SK-N-SH (cell line): ENCODE results near the gene FAM219B. TPM values are rescaled to one million over a fixed set of nuclear protein-coding genes. Genes with fewer than 3 reads are reported as not detected.

Source experiments
- CTCF ChIA-PET: fragments of 300-600, 350-600 bp; formaldehyde crosslinking; extraction: SDS; loops from one replicate; lab custom pipeline; 2021; lab: Yijun Ruan, JAX
- POLR2A ChIA-PET: fragments of 350-600 bp; sonication (Branson Sonifier 250); formaldehyde crosslinking; extraction: SDS; loops from one replicate; lab custom pipeline; 2020; ENCODE audit warnings: antibody characterized with exemption, inconsistent platforms; lab: Yijun Ruan, JAX
- DNase-seq: peaks from one replicate; pipeline ENCODE4 v3.0.0; 2012
- H2AFZ ChIP-seq: fragments of 200-600 bp; sonication (generic); 2 replicates; pipeline ENCODE4 v1.8.1; 2016; ENCODE audit warnings: antibody characterized with exemption, mild to moderate bottlenecking, low read depth
- H3F3A ChIP-seq: fragments of 200-600 bp; sonication (generic); replicated peaks from 2 replicates; pipeline ENCODE3; 2016; ENCODE audit warnings: antibody characterized with exemption, mild to moderate bottlenecking; ENCODE audit not compliant: insufficient read depth
- H3K27ac ChIP-seq, 2 experiments: fragments of 200-500 bp in 1 of 2; fragments of 200-600 bp in 1 of 2; sonication (Bioruptor generic) in 1 of 2; sonication (generic), shearing (Covaris generic) in 1 of 2; 2 replicates each; pipeline versions ENCODE4 v1.5.1 to v1.6.1; 2014 to 2016; ENCODE audit warnings: low read depth in 2 of 2, inconsistent platforms in 1 of 2, low read length in 1 of 2, mild to moderate bottlenecking in 1 of 2, mixed read lengths in 1 of 2
- H3K27me3 ChIP-seq: fragments of 200-600 bp; sonication (generic), shearing (Covaris generic); 2 replicates; pipeline ENCODE4 v1.6.1; 2016; ENCODE audit warnings: mixed run types; ENCODE audit not compliant: insufficient read depth
- H3K36me3 ChIP-seq, 2 experiments: fragments of 200-500 bp in 1 of 2; fragments of 200-600 bp in 1 of 2; sonication (Bioruptor generic) in 1 of 2; sonication (generic) in 1 of 2; replicated peaks in 1 of 2; 2 replicates each; pipeline versions ENCODE3 to v1.5.1; 2014 to 2016; ENCODE audit warnings: low read length in 1 of 2, mild to moderate bottlenecking in 1 of 2; ENCODE audit not compliant: insufficient read depth in 2 of 2, control insufficient read depth in 1 of 2
- H3K4me1 ChIP-seq, 2 experiments: fragments of 200-500 bp in 1 of 2; fragments of 200-600 bp in 1 of 2; sonication (Bioruptor generic) in 1 of 2; sonication (generic), shearing (Covaris generic) in 1 of 2; 2 replicates each; pipeline versions ENCODE4 v1.5.1 to v1.6.1; 2014 to 2016; ENCODE audit warnings: low read depth in 1 of 2, low read length in 1 of 2, mixed run types in 1 of 2; ENCODE audit not compliant: insufficient read depth in 2 of 2, control insufficient read depth in 1 of 2
- H3K4me2 ChIP-seq: fragments of 200-600 bp; sonication (generic), shearing (Covaris generic); 2 replicates; pipeline ENCODE4 v1.6.1; 2017; ENCODE audit warnings: mixed run types
- H3K4me3 ChIP-seq, 2 experiments: fragments of 200-500 bp in 1 of 2; fragments of 200-600 bp in 1 of 2; sonication (Bioruptor generic) in 1 of 2; sonication (generic), shearing (Covaris generic) in 1 of 2; 2 replicates each; pipeline versions ENCODE4 v1.5.1 to v1.8.1; 2014 to 2016; ENCODE audit warnings: low read depth in 2 of 2, inconsistent platforms in 1 of 2, low read length in 1 of 2, mild to moderate bottlenecking in 1 of 2, mixed read lengths in 1 of 2, moderate library complexity in 1 of 2
- H3K79me2 ChIP-seq: fragments of 200-600 bp; sonication (generic); 2 replicates; pipeline ENCODE4 v1.8.1; 2017; ENCODE audit warnings: mild to moderate bottlenecking; ENCODE audit not compliant: insufficient read depth
- H3K9ac ChIP-seq: fragments of 200-600 bp; sonication (generic); 2 replicates; pipeline ENCODE4 v1.6.1; 2017; ENCODE audit warnings: mixed run types
- H3K9me2 ChIP-seq: fragments of 200-600 bp; sonication (generic); 2 replicates; pipeline ENCODE4 v1.6.1; 2017; ENCODE audit warnings: mixed run types
- H3K9me3 ChIP-seq: fragments of 200-600 bp; sonication (generic); 2 replicates; pipeline ENCODE4 v1.6.1; 2017; ENCODE audit warnings: mixed run types, mild to moderate bottlenecking, moderate library complexity
- H4K20me1 ChIP-seq: fragments of 200-600 bp; sonication (generic); 2 replicates; pipeline ENCODE4 v1.6.1; 2017; ENCODE audit warnings: mild to moderate bottlenecking, mixed run types; ENCODE audit not compliant: insufficient read depth
- CHD2 ChIP-seq: fragments of 150-350 bp; IDR thresholded peaks from 2 replicates; pipeline ENCODE4 v1.6.1; 2018; ENCODE audit warnings: low read length; ENCODE audit not compliant: partially characterized antibody
- CTCF ChIP-seq: fragments of 200-600 bp; sonication (generic); IDR thresholded peaks from 2 replicates; pipeline ENCODE4 v1.6.1; 2017; ENCODE audit warnings: antibody characterized with exemption, mild to moderate bottlenecking, moderate library complexity
- ELF1 ChIP-seq: IDR thresholded peaks from 2 replicates; pipeline ENCODE4 v1.4.0; 2012
- FOXM1 ChIP-seq: IDR thresholded peaks from 2 replicates; pipeline ENCODE4 v1.4.0; 2012; ENCODE audit warnings: low read depth, mild to moderate bottlenecking
- JUND ChIP-seq: IDR thresholded peaks from 2 replicates; pipeline ENCODE4 v1.4.0; 2012
- MXI1 ChIP-seq: IDR thresholded peaks from 2 replicates; pipeline ENCODE4 v1.6.1; 2012; ENCODE audit warnings: mild to moderate bottlenecking, low read depth, low read length, improper control_type of control experiment
- NFIC ChIP-seq: IDR thresholded peaks from 2 replicates; pipeline ENCODE4 v1.4.0; 2012; ENCODE audit warnings: borderline replicate concordance
- POLR2AphosphoS5 ChIP-seq: IDR thresholded peaks from 2 replicates; pipeline ENCODE4 v1.6.1; 2012; ENCODE audit warnings: low read depth, low read length
- REST ChIP-seq: IDR thresholded peaks from 2 replicates; pipeline ENCODE4 v1.6.1; 2012; ENCODE audit warnings: mild to moderate bottlenecking, low read depth, low read length, moderate library complexity
- RFX5 ChIP-seq: IDR thresholded peaks from 2 replicates; pipeline ENCODE4 v1.6.1; 2012; ENCODE audit warnings: mild to moderate bottlenecking, improper control_type of control experiment, low read length
- RXRA ChIP-seq: IDR thresholded peaks from 2 replicates; pipeline ENCODE4 v1.4.0; 2012; ENCODE audit warnings: low read depth, mild to moderate bottlenecking, borderline replicate concordance
- SIN3A ChIP-seq: IDR thresholded peaks from 2 replicates; pipeline ENCODE4 v1.6.1; 2012; ENCODE audit warnings: low read depth, mild to moderate bottlenecking, low read length, moderate library complexity, borderline replicate concordance
- TAF1 ChIP-seq: IDR thresholded peaks from 2 replicates; pipeline ENCODE4 v1.6.1; 2012; ENCODE audit warnings: low read depth, mild to moderate bottlenecking, low read length, moderate library complexity, borderline replicate concordance
- TCF12 ChIP-seq: IDR thresholded peaks from 2 replicates; pipeline ENCODE4 v1.4.0; 2012
- TEAD4 ChIP-seq: IDR thresholded peaks from 2 replicates; pipeline ENCODE4 v1.4.0; 2012; ENCODE audit warnings: mild to moderate bottlenecking, borderline replicate concordance; ENCODE audit not compliant: insufficient read depth
- USF2 ChIP-seq: fragments of 150-350 bp; IDR thresholded peaks from 2 replicates; pipeline ENCODE4 v1.6.1; 2017; ENCODE audit warnings: antibody characterized with exemption, low read length, low read depth, borderline replicate concordance
- WGBS: methylation state at CpG from one replicate; pipeline ENCODE4 v1.1.6; 2017; ENCODE audit warnings: low lambda C conversion rate; 5-methylcytosine and 5-hydroxymethylcytosine counted together
- polyA plus RNA-seq, 3 experiments: library from polyadenylated mRNA; depleted of rRNA; stranded (reverse); fragments of >200 nt; gene quantifications; 2 replicates each; pipeline ENCODE4 v1.2.3, GENCODE V29; 2012
- TF ChIP-seq, protein P1 (sequence below): IDR thresholded peaks from 2 replicates; pipeline ENCODE4 v1.4.0; 2012; ENCODE audit warnings: low read depth, borderline replicate concordance
- TF ChIP-seq, protein P2 (sequence below): IDR thresholded peaks from 2 replicates; pipeline ENCODE4; 2012
- TF ChIP-seq, protein P3 (sequence below): IDR thresholded peaks from 2 replicates; pipeline ENCODE4 v1.4.0; 2012; ENCODE audit warnings: low read depth

The FAM219B gene
- polyA plus RNA-seq, 1 of the 3 experiments (the other 2 are of a cell fraction) = 53.0 TPM

- no peak overlapping the region for H2AFZ ChIP-seq
- no peak overlapping the region for H3K9ac ChIP-seq
- POLR2A ChIA-PET = no interaction called here
- no peak overlapping the region for H3K27ac ChIP-seq
- no peak overlapping the region for H3K4me2 ChIP-seq
- H3K9me3 ChIP-seq = no peaks in the 10 kb centered on the region
- H3K4me3 ChIP-seq = no peak overlapping the region
- DNase-seq = no peak
- peaks cover 7 to 8% of the 10 kb centered on the region in 2 experiments for H3K36me3 ChIP-seq
- H4K20me1 ChIP-seq = peaks cover 47% of the 10 kb centered on the region
- H3F3A ChIP-seq = peaks cover 9% of the 10 kb centered on the region
- H3K9me2 ChIP-seq = no peaks in the 10 kb centered on the region
- CTCF ChIA-PET = interaction anchor here (1.6 kb wide), 1 partner anchor 14 kb away, joined by 3 read pairs; no protein-coding TSS in a partner anchor
- peaks cover 93% of the 10 kb centered on the region for H3K79me2 ChIP-seq
- H3K27me3 ChIP-seq = no peaks in the 10 kb centered on the region
- 92% methylated on average over 2 of the region's 2 CpGs for WGBS
- H3K4me1 ChIP-seq = peaks cover 6 to 20% of the 10 kb centered on the region in 2 experiments; a peak in 3 of 4 replicates
- no peak for TF ChIP-seq ELF1
- no peak for TF ChIP-seq SIN3A
- no peak for TF ChIP-seq NFIC
- TF ChIP-seq TEAD4 = no peak
- TF ChIP-seq, protein P1, sequence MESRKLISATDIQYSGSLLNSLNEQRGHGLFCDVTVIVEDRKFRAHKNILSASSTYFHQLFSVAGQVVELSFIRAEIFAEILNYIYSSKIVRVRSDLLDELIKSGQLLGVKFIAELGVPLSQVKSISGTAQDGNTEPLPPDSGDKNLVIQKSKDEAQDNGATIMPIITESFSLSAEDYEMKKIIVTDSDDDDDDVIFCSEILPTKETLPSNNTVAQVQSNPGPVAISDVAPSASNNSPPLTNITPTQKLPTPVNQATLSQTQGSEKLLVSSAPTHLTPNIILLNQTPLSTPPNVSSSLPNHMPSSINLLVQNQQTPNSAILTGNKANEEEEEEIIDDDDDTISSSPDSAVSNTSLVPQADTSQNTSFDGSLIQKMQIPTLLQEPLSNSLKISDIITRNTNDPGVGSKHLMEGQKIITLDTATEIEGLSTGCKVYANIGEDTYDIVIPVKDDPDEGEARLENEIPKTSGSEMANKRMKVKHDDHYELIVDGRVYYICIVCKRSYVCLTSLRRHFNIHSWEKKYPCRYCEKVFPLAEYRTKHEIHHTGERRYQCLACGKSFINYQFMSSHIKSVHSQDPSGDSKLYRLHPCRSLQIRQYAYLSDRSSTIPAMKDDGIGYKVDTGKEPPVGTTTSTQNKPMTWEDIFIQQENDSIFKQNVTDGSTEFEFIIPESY = no peak
- TF ChIP-seq RFX5 = no peak
- TF ChIP-seq, protein P2, sequence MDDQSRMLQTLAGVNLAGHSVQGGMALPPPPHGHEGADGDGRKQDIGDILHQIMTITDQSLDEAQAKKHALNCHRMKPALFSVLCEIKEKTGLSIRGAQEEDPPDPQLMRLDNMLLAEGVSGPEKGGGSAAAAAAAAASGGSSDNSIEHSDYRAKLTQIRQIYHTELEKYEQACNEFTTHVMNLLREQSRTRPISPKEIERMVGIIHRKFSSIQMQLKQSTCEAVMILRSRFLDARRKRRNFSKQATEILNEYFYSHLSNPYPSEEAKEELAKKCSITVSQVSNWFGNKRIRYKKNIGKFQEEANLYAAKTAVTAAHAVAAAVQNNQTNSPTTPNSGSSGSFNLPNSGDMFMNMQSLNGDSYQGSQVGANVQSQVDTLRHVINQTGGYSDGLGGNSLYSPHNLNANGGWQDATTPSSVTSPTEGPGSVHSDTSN = no peak
- no peak for TF ChIP-seq RXRA
- TF ChIP-seq MXI1 = no peak
- TF ChIP-seq TAF1 = no peak
- no peak for TF ChIP-seq POLR2AphosphoS5
- TF ChIP-seq, protein P3, sequence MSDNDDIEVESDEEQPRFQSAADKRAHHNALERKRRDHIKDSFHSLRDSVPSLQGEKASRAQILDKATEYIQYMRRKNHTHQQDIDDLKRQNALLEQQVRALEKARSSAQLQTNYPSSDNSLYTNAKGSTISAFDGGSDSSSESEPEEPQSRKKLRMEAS = no peak
- TF ChIP-seq USF2 = no peak
- TF ChIP-seq JUND = no peak
- TF ChIP-seq CTCF = no peak
- TF ChIP-seq REST = no peak
- TF ChIP-seq TCF12 = no peak
- TF ChIP-seq CHD2 = no peak
- TF ChIP-seq FOXM1 = no peak
Measured at GRCh38 chr15:74865316-74865715, 41.3 kb downstream of the FAM219B start.
